GM21526 (cell line): ENCODE measurements around the gene NAA60.
"Not testable (repeated sequence)": the region's sequence is repeated elsewhere in the genome, so short reads cannot be mapped to it uniquely, and the experiment has no call there.

Source experiments
- ATAC-seq: cut with Tn5 transposase; IDR thresholded peaks from one replicate; pipeline ENCODE4 v1.9.1; 2021; ENCODE audit warnings: moderate library complexity; ENCODE audit not compliant: unreplicated experiment, low FRiP score

The NAA60 gene

DNA sequence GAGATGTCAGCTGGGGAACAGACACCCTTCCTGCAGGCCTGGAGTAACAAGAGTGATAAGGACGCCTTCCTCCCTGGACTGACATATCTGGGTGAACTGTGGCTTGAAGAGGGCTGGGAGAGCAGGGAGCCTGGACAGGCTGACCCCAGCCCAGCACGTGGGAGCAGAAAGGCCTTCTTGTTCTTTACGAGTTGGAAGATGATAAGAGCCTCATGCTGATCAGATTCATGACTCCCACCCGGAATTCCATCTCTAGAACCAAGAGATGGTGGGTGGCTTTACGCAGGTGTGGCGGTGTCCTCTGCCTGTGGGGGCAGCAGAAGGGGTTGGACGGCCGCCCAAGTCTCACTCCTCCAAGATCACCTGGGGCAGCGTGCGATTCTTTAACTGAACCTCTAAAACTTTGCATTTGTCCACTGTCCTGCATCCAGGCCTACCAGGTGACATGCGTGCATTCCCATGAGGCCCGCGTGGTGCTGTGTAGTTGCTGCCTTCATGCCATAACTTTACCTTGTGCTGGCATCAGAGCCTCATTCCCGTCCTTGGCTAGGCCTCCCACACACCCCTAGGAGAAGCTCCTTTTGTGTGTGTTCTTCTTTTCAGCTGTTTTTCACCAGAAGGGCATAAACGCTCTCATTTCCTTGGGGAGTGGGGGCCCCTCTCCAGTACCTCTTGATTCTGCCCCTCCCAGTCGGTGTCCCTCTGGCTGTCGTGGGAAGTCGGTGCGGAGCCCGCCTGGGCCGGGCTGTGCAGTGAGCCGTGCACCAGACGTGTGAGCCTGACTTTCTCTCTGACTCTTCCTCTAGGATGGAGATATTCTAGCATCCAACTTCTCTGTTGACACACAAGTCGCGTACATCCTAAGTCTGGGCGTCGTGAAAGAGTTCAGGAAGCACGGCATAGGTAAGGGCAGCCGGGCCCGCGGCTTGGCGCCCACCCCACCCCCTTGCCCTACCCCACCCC lies 38.5 kb downstream of the NAA60 start:
- no peak for ATAC-seq

- no peak for ATAC-seq
Observed at GRCh38 chr16:3482659-3483241, 39.3 kb downstream of the NAA60 start.

DNA sequence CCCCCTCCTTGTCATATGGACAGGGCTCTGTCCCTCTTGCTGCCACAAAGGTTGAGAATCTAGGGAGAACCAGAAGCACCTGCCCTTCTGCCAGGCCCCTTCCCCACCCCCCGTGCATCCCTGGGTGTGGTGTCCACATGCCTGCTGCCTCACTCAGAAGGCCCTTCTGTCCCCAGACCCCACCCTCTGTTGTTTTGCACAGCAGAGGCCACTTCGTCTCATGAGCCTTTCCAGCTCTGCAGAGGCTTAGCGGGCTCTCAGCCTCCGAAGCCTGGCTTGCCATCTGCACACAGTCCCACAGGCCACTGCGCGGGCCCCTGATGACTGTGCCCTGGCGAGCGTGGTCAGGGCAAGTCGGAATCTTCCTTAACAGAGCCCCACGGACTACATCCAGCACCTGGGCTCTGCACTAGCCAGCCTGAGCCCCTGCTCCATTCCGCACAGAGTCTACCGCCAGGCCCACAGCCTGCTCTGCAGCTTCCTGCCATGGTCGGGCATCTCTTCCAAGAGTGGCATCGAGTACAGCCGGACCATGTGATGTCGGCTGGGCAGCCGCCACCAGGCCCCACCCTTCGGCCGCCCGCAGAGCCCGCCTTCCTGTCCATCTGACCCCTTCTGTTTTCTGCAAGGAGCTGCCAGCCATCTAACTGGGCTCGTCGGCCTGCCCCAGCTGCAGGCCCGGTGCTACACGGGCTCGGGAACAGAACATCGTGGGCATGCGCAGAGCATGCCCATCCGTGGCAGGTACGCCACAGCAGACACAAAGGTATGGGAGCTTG lies 41.0 kb downstream of the NAA60 start:
- ATAC-seq = no peak

DNA sequence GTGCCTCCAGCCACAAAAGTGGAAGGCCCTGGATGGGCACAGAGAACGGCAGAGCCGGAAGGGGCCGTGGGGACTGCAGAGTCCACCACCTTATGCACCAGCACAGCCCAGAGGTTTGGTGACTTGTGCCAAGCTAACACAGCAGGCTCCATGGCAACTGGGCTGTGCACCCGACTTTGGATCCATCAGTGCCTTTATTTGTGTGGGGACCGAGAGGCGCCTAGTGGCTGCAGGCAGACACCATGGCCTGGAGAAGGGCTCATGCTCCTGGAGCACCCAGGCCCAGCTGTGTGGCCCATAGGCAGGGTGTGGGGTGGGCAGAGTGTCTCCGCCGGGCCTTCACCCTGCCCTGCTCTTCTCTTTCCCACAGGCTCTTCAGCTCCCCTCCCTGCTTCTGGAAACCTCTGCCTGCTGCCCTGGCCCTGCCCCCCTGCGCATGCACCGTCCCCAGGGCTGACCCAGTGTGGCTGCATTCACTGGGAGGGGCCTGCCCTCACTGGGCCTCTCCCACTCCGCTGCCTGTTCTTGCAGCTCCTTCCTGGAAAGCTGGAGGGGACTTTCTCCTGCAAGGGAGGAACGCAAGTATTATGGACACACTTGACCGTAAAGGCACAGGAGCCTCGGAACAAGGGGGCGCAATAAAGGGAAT lies 41.7 kb downstream of the NAA60 start:
- no peak for ATAC-seq

GRCh38 chr16:3485821-3486505 lies 42.5 kb downstream of the NAA60 start:
- no peak for ATAC-seq

- no peak for ATAC-seq
Observed at GRCh38 chr16:3486506-3487215, 43.2 kb downstream of the NAA60 start.

DNA sequence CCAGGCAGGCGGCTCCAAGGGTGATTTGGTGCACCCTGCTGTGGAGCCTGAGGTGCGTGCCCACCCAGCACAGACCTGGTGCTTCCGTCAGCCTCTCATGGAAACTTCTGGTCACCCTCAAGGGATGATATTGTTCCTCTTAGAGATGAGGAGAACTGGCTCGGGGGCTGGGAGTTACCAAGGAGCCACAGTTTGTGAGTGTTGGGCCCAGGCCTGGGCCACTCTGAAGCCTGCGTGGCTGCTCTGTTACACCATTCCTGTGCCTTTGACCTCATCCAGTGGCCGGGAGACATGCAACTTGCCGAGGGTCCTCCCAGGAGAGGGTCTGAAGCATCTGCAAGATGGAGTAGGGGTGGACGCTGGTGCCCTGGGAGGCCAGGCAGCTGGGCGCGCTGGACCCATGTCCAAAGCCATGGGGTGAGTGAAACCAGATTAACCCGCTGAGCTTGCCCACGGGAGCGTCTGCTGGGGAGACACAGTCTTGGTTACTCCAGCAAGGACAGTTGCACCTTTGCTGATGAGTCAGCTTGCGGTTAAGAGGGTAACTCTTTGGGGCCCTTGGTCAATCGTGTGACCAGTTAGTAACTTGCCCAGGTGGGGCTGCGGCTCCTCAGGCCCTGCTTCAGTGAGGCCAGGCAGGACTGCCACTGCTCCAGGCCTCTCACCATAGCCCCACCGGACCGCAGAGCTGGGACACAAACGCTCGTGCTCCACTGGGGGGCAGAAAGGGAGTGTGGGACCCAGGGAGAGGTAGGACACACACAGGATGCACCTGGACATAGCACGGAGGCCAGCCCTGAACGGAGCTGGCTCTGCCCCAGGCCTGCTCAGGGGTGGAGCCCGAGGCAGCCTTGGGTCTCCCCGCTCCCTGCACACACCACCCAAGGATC lies 44.3 kb downstream of the NAA60 start:
- no peak for ATAC-seq

- no peak for ATAC-seq
Observed at GRCh38 chr16:3488801-3489200, 45.3 kb downstream of the NAA60 start.

GRCh38 chr16:3490911-3491629 lies 47.6 kb downstream of the NAA60 start:
- no peak for ATAC-seq

DNA sequence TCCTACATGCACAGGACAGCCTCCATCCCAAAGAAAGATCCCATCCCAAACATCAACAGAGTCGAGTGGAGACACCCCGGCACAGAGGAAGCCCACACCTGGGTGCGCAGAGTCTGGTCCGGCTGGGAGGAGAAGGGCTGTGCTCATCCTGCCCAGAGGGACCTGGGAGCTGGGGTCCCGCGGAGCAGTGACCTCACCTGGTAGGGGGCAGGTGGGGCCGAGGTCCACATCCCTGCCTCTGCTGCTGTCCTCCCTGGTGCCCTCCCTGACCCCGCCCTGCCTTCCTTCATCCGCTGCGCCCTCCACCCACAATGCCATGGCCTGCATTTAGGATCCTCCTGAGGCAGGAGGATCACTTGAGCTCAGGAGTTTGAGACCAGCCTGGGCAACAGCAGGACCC lies 48.9 kb downstream of the NAA60 start:
- ATAC-seq = no peak

GRCh38 chr16:3494386-3494973 lies 51.0 kb downstream of the NAA60 start:
- no peak for ATAC-seq

DNA sequence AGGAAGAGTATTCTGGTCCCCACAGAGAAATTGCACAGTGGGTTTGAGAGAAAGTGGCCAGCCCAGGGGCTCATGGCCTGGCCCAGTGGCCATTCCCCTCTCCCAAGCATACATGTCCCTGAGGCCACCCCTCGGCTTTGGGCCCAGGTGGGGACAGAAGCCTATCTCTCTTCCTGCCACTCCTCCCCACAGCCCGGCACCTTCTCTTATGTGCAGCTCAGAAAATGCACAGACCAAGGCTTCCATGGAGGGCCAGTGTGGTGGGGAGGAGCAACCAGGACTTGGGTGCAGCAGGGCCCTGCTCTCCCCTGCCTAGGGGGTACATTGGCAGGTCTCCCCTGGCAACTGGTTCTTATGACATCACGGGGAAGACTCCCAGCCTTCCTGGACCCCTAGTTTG lies 51.7 kb downstream of the NAA60 start, which contains the start of gene C16orf90:
Gene C16orf90 (minus strand): TSS at position 314 of the 400 bp plus-strand sequence. CDS start 68 bp downstream, at position 246.
- ATAC-seq = no peak

GRCh38 chr16:3496386-3496785 lies 52.9 kb downstream of the NAA60 start:
- no peak for ATAC-seq

DNA sequence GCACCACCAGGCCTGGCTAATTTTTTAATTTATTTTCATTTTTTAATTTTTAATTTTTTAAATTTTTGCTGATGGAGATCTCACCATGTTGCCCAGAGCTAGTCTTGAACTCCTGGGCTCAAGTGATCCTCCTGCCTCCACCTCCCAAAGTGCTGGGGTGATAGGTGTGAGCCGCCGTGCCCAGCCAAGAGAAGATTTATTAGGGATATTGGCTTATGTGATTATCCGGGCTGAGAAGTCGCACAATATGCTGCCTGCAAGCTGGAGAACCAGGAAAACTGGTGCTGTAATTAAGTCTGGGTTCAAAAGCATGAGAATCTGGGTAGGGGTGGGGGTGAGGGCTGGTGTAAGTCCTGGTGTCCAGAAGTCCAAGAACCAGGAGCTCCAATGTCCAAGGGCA lies 54.3 kb downstream of the NAA60 start:
- ATAC-seq = no peak

DNA sequence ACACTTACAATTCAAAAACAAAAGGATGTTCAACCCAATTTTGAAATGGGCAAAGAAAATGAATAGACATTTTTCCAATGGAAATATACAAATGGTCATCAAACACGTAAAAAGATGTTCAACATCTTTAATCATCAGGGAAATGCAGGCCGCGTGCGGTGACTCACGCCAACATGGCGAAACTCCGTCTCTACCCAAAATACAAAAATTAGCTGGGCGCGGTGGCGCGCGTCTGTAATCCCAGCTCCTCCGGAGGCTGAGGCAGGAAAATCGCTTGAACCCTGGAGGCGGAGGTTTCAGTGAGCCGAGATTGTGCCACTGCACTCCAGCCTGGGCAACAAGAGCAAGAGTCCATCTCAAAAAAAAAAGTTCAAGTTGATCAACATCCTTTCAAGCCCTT lies 55.5 kb downstream of the NAA60 start:
- ATAC-seq = no peak

- not testable (repeated sequence) for ATAC-seq
Observed at GRCh38 chr16:3501412-3501761, 57.9 kb downstream of the NAA60 start.

GRCh38 chr16:3501783-3502400 lies 58.4 kb downstream of the NAA60 start:
- ATAC-seq = no peak
